Neutrophil (primary cell): ENCODE measurements around the gene SNF8.

Experiments
- H3K27ac ChIP-seq: fragments of 200-600 bp; sonication (generic); 2 replicates; pipeline ENCODE4 v1.5.1; 2016; ENCODE audit warnings: mild to moderate bottlenecking, moderate library complexity
- H3K27me3 ChIP-seq: fragments of 200-600 bp; sonication (generic); 2 replicates; pipeline ENCODE4 v1.6.0; 2016; ENCODE audit warnings: mild to moderate bottlenecking
- H3K36me3 ChIP-seq: fragments of 200-600 bp; sonication (generic); 2 replicates; pipeline ENCODE4 v1.5.1; 2017
- H3K4me1 ChIP-seq, 2 experiments: fragments of 200-600 bp in 1 of 2; sonication (generic) in 1 of 2; 1 replicate in 1 of 2; 2 replicates in 1 of 2; pipeline versions ENCODE4 v1.5.1 to v1.6.1; 2013 to 2016; ENCODE audit warnings: low read depth in 1 of 2, low read length in 1 of 2, mild to moderate bottlenecking in 1 of 2, moderate library complexity in 1 of 2; ENCODE audit not compliant: control insufficient read depth in 1 of 2, insufficient read depth in 1 of 2
- H3K4me3 ChIP-seq, 2 experiments: fragments of 200-600 bp in 1 of 2; sonication (generic) in 1 of 2; 1 replicate in 1 of 2; 2 replicates in 1 of 2; pipeline ENCODE4 v1.5.1; 2013 to 2016; ENCODE audit warnings: low read depth in 1 of 2, low read length in 1 of 2, mild to moderate bottlenecking in 1 of 2, moderate library complexity in 1 of 2
- H3K9me3 ChIP-seq: fragments of 200-600 bp; sonication (generic); 2 replicates; pipeline ENCODE4 v1.5.1; 2016
- TF ChIP-seq, protein P1 (sequence below): fragments of 200-600 bp; sonication (generic); IDR thresholded peaks from 2 replicates; pipeline ENCODE4 v1.5.1; 2016; ENCODE audit warnings: antibody characterized with exemption

The SNF8 gene

GRCh38 chr17:48928876-48929811, 15.5 kb downstream of the SNF8 start:
- Histone ChIP-seq H3K27ac (peak overlapping the region; percentile 5), H3K4me3 (no peak overlapping the region), H3K27me3 (no peaks in the 10 kb centered on the region), H3K36me3 (peaks cover 100% of the 10 kb centered on the region), H3K4me1 (no peaks in the 10 kb centered on the region), H3K9me3 (no peaks in the 10 kb centered on the region)
- TF ChIP-seq, protein P1, sequence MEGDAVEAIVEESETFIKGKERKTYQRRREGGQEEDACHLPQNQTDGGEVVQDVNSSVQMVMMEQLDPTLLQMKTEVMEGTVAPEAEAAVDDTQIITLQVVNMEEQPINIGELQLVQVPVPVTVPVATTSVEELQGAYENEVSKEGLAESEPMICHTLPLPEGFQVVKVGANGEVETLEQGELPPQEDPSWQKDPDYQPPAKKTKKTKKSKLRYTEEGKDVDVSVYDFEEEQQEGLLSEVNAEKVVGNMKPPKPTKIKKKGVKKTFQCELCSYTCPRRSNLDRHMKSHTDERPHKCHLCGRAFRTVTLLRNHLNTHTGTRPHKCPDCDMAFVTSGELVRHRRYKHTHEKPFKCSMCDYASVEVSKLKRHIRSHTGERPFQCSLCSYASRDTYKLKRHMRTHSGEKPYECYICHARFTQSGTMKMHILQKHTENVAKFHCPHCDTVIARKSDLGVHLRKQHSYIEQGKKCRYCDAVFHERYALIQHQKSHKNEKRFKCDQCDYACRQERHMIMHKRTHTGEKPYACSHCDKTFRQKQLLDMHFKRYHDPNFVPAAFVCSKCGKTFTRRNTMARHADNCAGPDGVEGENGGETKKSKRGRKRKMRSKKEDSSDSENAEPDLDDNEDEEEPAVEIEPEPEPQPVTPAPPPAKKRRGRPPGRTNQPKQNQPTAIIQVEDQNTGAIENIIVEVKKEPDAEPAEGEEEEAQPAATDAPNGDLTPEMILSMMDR, result no peak

DNA sequence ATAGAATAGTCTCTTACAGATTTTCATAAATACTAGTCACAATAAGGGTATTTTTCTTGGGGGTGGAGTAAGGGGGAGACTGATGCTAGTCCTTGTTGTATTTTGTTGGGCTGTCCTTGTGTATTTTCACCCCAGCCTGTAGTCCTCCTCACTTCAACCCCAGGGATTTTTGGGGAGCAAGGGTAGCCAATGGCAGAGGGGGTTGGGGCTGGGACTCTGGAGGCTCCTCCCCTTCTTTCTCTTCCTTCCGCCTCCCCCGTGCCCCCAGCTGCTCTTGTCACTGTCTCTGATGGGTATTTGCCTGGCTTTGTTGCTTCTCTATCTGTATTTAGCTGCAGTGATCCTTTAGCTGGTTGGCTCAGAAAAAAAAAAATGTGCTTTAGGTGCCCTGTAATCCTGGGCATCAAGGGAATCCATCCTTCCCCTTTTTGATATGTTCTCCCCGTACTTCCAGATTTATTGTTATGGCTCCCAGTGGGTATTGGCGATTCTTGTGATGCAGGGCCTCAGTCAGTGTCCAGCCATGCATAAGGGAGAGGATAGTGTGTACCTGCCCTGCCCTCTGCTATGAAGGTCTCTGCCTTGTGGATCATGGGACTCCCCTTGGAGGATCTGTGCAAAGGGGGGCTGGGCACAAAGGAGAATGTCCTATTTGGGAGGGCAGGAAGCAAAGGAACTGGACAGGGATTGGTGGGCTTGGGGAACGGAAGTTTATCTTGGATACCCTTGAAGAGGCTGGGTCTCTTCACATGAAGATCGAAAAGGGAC, 16.5 kb downstream of the SNF8 start:
- peak overlapping the region; percentile 5 for H3K27ac ChIP-seq
- TF ChIP-seq, protein P1, result no peak

DNA sequence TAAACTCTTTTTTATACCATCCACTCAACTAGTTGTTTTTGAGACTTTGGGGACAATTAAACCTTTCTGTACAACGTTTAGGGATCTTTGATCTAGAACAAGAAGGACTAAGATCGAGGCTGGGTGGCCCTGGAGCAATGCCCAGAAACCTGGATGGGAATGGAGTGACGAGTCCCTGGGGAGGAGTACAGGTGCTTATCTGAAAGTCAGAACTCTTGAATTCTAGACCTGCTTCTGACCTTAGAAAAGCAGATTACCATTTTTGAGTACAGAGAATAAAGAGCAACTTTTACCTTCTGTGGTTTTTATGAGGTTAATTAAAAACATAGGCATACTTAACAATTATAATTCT, 18.7 kb downstream of the SNF8 start:
- peaks cover 100% of the 10 kb centered on the region for H3K36me3 ChIP-seq
- no peak overlapping the region for H3K4me3 ChIP-seq
- no peak overlapping the region for H3K27ac ChIP-seq
- TF ChIP-seq, protein P1, result no peak
- H3K27me3 ChIP-seq, result no peaks in the 10 kb centered on the region
- no peaks in the 10 kb centered on the region for H3K9me3 ChIP-seq
- no peaks in the 10 kb centered on the region for H3K4me1 ChIP-seq

More for the DNA sequence above, 16.5 kb downstream of the SNF8 start:
- no peaks in the 10 kb centered on the region for H3K27me3 ChIP-seq
- H3K4me3 ChIP-seq, result no peak overlapping the region
- H3K36me3 ChIP-seq, result peaks cover 100% of the 10 kb centered on the region
- H3K4me1 ChIP-seq, result no peaks in the 10 kb centered on the region
- no peaks in the 10 kb centered on the region for H3K9me3 ChIP-seq

DNA sequence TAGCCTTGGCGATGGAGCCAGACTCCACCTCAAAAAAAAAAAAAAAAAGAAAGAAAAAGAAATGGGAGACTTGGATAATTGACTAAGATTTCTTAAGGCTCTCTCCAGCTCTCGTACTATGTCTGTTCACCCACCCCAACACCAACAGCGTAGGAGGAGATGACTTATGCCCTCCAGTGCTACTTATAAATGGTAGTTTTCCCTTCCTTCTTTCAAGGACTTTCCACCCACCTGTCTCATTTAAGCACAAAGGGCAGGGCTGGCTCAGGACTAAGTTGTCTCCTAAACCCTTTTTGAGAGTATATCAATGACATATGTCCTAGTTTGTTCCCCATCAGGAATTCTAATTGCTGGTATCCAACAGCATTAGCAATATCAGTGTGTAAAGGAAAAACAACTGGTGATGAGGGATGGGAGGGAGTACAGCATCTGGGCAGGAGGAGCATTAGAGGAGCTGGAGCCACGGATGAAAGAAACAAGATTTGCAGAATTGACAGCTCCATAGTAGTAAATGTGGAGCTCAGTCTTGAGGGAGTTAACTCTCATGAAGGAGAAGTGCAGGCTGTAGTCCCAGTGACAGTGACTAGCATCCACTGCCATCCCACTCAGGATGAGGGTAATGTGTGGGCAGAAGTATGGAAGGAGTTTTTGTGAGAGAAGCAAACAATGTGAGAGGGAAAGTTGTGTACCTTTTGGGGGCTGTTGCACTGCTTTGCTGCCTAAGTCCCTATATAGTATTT, 19.2 kb downstream of the SNF8 start:
- Histone ChIP-seq H3K27me3 (no peaks in the 10 kb centered on the region), H3K9me3 (no peaks in the 10 kb centered on the region), H3K4me3 (no peak overlapping the region), H3K36me3 (peaks cover 100% of the 10 kb centered on the region), H3K27ac (no peak overlapping the region), H3K4me1 (no peaks in the 10 kb centered on the region)
- TF ChIP-seq, protein P1, result no peak

DNA sequence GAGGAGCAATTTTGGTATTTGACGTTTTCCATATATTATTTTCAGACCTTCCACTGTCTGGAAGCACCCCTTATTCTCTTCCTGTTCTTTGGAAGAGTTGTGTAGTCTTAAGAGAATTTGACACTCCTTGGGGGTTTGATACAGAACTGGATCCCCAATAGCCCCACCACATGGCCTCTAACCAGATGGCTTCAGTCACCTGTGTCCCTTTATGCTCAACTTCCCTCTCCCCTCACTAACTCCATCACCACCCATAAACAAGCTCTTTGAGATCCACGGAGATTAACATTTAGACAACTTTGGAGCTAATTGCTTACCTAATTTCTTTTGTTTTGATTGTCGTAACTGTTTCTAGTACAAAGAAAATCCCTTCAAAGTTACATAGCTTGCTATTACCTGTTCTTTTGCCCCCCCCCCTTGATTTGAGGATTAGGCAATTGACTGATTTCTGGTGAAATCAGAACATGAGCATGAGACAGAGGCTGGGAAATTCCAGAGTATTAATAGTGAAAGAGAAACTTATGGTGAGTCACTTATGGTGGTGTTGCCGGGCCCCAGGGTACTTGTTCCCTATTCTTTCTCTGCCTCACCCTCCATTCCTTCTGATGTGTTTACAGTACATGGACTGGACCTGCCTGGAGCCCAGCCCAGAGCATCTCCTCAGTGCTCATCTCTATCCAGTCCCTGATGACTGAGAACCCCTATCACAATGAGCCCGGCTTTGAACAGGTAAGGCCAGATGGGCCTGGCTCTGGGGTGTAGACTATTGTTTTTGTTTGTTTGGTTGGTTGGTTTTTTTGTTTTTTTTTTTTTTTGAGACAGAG, 29.0 kb downstream of the SNF8 start:
- Histone ChIP-seq H3K4me3 (no peak overlapping the region), H3K27me3 (no peaks in the 10 kb centered on the region), H3K9me3 (no peaks in the 10 kb centered on the region), H3K4me1 (peaks cover 0 to 5% of the 10 kb centered on the region in 2 experiments), H3K27ac (peak overlapping the region; percentile 41), H3K36me3 (peaks cover 88% of the 10 kb centered on the region)
- TF ChIP-seq, protein P1, result no peak
